Stimulated activated CD4-positive, alpha-beta T cell treated with anti-CD3 and anti-CD28 coated beads, Interleukin-2, amount 100 ng/mL, for 24 hours (primary cell): ENCODE results near the gene REEP3.
"Not testable (repeated sequence)": the region's sequence is repeated elsewhere in the genome, so short reads cannot be mapped to it uniquely, and the experiment has no call there.

Source experiments
- DNase-seq, 2 donors: peaks; one replicate each; pipeline ENCODE4 v3.0.0-alpha.2; 2020

The REEP3 gene

GRCh38 chr10:63553473-63553872 lies 32.3 kb downstream of the REEP3 start:
- DNase-seq = no peak

GRCh38 chr10:63554657-63555056 lies 33.5 kb downstream of the REEP3 start:
- DNase-seq = no peak

DNA sequence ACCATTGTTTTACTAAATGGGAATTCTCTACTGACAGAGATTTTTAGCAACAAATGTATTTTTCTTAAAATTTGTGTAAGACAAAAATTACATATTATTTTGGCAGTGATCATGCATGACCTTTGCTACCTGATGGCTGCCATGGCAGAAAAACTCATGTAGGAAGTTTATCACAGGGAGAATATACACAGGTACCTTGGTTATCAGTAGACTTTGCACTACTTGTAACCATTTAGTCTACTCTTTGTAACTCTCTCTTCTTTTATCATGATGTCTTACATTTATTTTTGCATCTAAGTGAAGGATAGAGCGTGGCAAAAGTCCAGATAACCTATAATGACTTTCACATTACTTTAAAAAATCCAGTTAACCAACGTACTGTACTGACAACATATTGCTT lies 34.1 kb downstream of the REEP3 start:
- no peak for DNase-seq

DNA sequence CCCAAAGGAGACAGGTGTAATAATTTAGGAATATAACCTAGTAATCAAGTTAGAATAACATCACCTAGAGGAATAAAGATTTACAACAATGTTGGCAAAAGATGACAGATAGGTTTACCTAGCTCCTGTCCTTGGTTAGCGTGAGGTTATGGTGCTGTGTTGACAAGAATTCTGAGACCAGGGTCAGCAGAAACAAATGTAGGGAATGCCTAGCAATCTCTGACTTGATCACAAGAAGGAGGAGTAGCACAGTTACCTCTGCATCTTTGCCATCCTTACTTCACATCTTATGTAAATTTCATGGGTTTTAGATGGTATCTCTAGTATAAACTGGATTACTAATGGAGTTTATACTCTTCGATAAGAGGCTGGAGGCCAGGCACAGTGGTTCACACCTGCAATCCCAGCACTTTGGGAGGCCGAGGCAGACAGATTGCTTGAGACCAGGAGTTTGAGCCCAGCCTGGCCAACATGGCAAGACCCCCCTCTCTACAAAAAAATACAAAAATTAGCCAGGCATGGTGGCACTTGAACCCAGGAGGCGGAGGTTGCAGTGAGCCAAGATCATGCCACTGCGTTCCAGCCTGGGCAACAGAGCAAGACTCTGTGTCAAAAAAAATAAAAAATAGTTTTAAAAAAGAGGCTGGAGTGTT lies 37.1 kb downstream of the REEP3 start:
- no peak for DNase-seq

GRCh38 chr10:63561341-63561740 lies 40.1 kb downstream of the REEP3 start:
- no peak for DNase-seq

- DNase-seq = no peak
Observed at GRCh38 chr10:63562391-63562790, 41.2 kb downstream of the REEP3 start.

GRCh38 chr10:63562857-63563256 lies 41.7 kb downstream of the REEP3 start:
- DNase-seq = no peak

- DNase-seq = no peak
Observed at GRCh38 chr10:63563623-63564022, 42.4 kb downstream of the REEP3 start.

DNA sequence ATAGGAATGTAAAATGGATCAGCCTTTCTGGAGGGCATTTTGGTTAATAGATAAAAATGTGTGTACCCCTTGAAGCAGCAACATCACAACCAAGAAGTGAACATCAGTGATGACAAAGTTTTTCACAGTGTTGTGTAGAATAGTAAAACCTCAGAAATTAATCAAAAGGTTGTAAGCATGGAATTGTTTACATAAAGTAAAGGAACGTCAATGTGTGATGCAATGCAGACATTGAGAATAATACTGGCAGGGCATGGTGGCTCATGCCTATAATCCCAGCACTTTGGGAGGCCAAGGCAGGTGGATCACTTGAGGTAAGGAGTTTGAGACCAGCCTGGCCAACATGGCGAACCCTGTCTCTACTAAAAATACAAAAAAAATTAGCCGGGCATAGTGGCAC lies 43.5 kb downstream of the REEP3 start:
- DNase-seq = not testable (repeated sequence)

DNA sequence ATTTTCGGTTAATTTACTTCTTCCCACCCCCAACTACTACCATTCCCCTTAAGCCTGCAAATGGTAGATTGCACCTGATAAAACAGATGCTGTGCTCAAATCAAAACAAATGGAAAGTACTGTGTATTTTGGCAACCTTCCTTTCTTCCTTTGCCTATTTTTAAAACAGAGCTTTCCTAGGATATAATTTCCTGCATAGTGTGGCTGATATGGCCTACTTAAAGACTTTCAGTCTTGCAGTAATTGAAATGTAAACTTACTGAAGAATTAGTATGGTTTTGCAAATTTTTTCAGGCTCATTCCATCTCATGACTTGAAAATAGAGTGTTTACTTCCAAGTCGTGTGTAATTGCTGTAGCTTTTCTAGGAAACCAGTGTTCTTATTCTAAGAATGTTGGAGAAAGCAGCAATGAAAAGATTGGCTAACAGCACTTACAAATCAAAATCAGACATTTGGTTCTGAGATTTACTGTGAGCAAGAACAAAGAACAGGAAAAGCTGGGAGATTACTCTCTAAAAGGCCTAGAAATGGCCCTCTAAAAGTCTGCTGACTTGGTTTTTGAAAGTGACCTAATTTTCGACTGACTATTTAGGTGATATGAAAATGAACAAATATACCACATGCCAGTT lies 52.0 kb downstream of the REEP3 start:
- no peak for DNase-seq

- no peak for DNase-seq
Observed at GRCh38 chr10:63574011-63574410, 52.8 kb downstream of the REEP3 start.

- no peak for DNase-seq
Observed at GRCh38 chr10:63576501-63576900, 55.3 kb downstream of the REEP3 start.

GRCh38 chr10:63578501-63578900 lies 57.3 kb downstream of the REEP3 start:
- DNase-seq = no peak

- no peak for DNase-seq
Observed at GRCh38 chr10:63579371-63580014, 58.3 kb downstream of the REEP3 start.

DNA sequence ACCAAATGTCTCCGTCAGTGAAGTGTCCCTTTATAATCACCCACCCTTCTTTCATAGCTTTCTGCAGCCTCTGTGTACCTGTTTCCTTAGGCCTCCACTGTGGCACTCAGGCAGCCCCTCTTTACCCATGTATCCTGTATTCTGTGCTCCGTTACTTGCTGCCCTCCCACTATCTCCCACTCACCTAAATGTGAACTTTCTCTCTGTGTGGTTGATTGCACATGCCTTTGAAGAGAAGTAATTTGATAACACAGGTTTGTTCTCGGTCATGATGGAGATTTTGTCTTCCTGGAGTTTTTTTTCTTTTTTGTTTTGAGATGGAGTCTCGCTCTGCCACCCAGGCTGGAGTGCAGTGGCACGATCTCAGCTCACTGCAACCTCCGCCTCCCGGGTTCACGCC lies 61.5 kb downstream of the REEP3 start:
- DNase-seq = no peak

- DNase-seq = no peak
Observed at GRCh38 chr10:63583397-63583796, 62.2 kb downstream of the REEP3 start.

DNA sequence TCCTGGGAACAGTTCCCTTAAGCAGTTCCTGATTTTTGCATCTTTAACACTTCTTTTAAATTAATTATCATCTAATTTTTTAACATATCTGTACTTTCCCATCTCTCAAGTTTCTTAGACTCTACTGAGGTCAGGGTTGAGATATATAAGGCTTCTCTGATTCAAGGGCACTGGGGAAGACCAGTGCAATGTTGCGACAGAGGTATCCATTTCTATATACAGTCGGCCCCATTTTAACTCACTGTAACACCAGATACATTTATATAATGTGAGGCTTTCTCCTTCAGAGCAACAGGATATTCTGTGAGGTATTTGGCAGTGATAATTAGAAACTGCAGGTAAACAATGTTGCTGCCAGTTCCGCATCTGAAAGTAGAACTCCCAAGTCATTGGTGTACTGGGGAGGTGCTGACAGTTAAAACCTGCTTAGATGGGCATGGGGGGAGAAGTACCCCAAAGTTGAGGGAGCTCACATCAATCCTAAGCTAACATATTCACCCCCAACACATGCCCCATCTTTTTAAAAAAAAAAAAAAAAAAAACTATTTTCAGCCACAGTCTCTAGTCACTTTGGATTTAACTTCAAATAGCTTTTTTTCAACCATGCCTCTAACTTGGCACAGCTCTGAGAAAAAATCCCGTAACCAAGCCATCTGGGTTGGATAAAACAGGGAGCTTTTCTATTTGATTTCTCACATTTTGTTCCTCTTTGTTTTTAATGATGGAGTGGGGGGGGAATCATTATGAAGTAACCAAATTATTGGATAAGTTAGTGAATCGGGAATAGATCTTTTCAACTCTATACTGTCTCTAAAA lies 62.9 kb downstream of the REEP3 start:
- DNase-seq = no peak

GRCh38 chr10:63584725-63585035 lies 63.5 kb downstream of the REEP3 start:
- no peak for DNase-seq

DNA sequence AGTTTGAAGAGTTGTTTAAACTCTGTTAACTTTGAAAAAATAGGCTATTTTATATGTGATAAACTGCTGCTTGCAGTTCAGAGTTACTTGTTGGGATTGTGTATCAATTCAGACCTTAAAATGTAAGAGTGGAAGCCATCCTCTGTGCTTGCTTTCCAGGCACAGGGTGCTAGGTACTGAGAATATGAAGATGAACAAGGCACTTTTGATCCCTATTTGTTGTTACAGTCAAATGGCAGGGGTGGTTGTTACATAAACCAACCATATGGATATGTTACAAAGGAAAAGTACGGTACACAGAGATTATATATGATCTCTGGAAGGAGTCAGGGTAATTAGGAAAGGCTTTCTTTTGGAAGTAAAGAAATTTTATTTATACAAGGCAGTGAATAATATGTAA lies 63.8 kb downstream of the REEP3 start:
- DNase-seq = no peak

- no peak for DNase-seq
Observed at GRCh38 chr10:63586043-63586442, 64.8 kb downstream of the REEP3 start.

DNA sequence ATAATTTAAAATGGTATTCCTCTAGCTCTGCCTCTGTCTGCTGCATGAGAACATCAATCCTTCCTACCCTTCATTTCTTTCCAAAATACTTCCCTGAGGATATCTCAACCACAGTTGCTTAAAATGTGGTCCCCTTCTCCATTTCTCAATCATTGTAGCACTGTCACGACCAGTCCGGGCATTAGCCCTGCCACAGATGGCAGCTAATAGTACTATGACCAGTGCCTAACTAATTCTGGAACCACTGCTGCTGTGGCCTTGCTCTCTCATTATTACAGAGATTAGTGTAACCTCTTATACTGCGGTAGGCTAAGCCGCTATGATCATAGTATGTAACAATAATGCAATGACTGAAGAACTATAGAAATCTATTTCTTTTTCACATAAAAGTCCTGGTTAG lies 66.0 kb downstream of the REEP3 start:
- DNase-seq = no peak

- DNase-seq = no peak
Observed at GRCh38 chr10:63588436-63589167, 67.4 kb downstream of the REEP3 start.
